ENCODE data around the gene COL25A1.

The COL25A1 gene

DNA sequence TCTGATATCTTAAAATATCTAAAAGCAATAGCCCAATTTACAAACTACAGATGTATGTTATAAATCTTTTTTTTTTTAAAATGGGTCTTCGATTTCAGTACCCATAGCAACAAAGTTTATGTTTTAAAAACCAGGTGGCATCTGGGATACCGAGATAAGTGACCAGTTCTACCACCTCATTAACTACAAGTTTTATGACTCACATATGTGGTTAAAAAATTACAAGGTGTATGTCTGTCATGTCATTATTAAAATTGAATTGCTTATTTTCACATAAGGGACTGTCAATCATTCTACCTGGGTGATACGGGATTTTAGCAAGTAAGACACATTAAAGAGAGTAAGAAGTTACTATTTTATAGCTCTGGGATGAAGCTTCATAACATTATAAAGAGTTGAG lies 347.6 kb downstream of the COL25A1 start:
- peaks cover 0 to 12% of the 10 kb centered on the region in 2 donors for H3K4me1 ChIP-seq (ENCODE audit: control insufficient read depth in 1 of 2, insufficient read depth in 2 of 2, low read length in 2 of 2)
- no peaks in the 10 kb centered on the region for H3K27me3 ChIP-seq (ENCODE audit: control insufficient read depth in 1 of 2, insufficient read depth in 2 of 2, low read length in 2 of 2)
- no peak overlapping the region for H3K9ac ChIP-seq (ENCODE audit: low read depth in 1 of 2, low read length in 2 of 2)
- no peaks in the 10 kb centered on the region for H3K9me3 ChIP-seq (ENCODE audit: control insufficient read depth in 1 of 2, low read length in 2 of 2)
- H3K36me3 ChIP-seq (ENCODE audit: control insufficient read depth in 1 of 2, insufficient read depth in 2 of 2, low read length in 2 of 2) = no peaks in the 10 kb centered on the region
- no peak overlapping the region for H3K4me3 ChIP-seq (ENCODE audit: low read depth in 1 of 2, low read length in 2 of 2)
- H3K27ac ChIP-seq (ENCODE audit: low read depth, low read length) = no peak overlapping the region

DNA sequence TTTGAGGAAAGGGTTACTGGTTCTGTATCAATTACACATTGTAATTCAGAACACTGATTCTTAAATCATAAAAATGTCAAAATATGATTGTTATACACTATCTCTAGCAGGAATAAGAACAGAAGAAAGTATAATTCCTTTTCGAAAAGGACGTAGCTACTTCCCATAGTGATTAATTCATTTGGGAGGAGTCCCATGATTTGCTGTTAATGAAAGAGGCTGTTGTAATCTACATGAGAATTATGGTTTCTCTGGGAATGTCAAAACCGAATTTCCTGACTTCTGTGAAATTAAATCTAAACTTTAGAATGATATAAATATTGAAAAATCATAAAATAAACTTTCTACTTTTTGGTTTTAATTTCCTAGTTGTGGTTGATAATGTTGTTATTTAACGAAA lies 348.5 kb downstream of the COL25A1 start:
- no peaks in the 10 kb centered on the region for H3K36me3 ChIP-seq (ENCODE audit: control insufficient read depth in 1 of 2, insufficient read depth in 2 of 2, low read length in 2 of 2)
- H3K4me1 ChIP-seq (ENCODE audit: control insufficient read depth in 1 of 2, insufficient read depth in 2 of 2, low read length in 2 of 2) = peaks cover 0 to 12% of the 10 kb centered on the region in 2 donors
- H3K9ac ChIP-seq (ENCODE audit: low read depth in 1 of 2, low read length in 2 of 2) = no peak overlapping the region
- H3K27me3 ChIP-seq (ENCODE audit: control insufficient read depth in 1 of 2, insufficient read depth in 2 of 2, low read length in 2 of 2) = no peaks in the 10 kb centered on the region
- no peaks in the 10 kb centered on the region for H3K9me3 ChIP-seq (ENCODE audit: control insufficient read depth in 1 of 2, low read length in 2 of 2)
- H3K27ac ChIP-seq (ENCODE audit: low read depth, low read length) = no peak overlapping the region
- no peak overlapping the region for H3K4me3 ChIP-seq (ENCODE audit: low read depth in 1 of 2, low read length in 2 of 2)

DNA sequence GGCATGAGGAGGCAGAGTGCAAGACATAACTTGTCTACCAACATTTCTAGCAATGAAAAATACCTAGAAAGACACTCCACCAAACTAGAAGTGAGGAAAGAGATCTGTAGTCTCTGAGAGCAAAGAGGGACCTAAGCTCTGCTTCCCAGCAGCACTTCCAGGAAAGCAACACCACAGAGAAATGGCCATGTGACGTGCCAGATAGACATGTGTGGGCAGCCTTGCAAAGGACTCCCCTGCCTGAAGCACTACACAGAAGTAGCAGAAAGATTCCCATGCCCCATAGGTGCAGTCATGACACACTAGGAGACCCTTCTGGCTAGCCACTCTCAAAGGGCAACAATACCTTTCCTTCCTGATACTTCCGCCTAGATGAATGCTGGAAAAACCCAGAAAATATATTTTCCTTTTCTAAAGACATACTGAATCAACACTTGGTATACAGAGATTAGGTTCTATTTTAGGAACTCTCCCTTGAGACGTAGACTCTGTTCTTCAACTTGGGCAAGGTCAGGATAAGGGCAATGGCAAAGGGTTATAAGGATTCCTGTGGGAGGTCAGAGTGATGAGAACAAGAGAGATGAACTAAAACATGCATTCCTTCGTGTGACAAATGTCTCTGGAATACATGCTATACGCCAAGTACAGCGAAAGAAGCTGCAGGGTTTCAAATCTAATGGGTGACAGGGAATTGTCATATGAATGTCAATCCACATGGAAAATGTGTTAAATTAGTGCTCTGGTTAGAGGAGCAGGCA lies 352.1 kb downstream of the COL25A1 start:
- peaks cover 0 to 10% of the 10 kb centered on the region in 2 donors for H3K4me1 ChIP-seq (ENCODE audit: control insufficient read depth in 1 of 2, insufficient read depth in 2 of 2, low read length in 2 of 2)
- H3K27ac ChIP-seq (ENCODE audit: low read depth, low read length) = no peak overlapping the region
- no peak overlapping the region for H3K4me3 ChIP-seq (ENCODE audit: low read depth in 1 of 2, low read length in 2 of 2)
- H3K36me3 ChIP-seq (ENCODE audit: control insufficient read depth in 1 of 2, insufficient read depth in 2 of 2, low read length in 2 of 2) = no peaks in the 10 kb centered on the region
- H3K9me3 ChIP-seq (ENCODE audit: control insufficient read depth in 1 of 2, low read length in 2 of 2) = no peaks in the 10 kb centered on the region
- no peaks in the 10 kb centered on the region for H3K27me3 ChIP-seq (ENCODE audit: control insufficient read depth in 1 of 2, insufficient read depth in 2 of 2, low read length in 2 of 2)
- H3K9ac ChIP-seq (ENCODE audit: low read depth in 1 of 2, low read length in 2 of 2) = no peak overlapping the region

DNA sequence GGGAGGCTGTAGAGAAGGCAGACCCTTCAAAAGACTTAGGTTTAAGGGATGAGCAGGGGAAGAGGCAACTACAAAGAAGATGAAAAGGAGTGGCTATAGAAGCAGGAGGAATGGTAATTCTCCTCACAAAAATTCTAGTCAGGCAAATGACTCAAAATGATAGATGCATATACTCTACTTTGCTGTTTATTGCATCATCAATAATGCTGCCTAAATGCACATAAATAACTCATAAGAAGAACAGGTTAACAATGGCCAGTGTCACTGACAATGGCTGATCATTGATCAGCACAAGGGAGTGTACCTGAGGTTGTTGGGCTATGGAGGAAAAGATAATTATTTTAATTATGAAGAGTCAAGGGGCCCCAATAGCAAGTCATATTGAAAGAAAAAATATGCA lies 354.9 kb downstream of the COL25A1 start:
- no peaks in the 10 kb centered on the region for H3K27me3 ChIP-seq (ENCODE audit: control insufficient read depth in 1 of 2, insufficient read depth in 2 of 2, low read length in 2 of 2)
- no peak overlapping the region for H3K4me3 ChIP-seq (ENCODE audit: low read depth in 1 of 2, low read length in 2 of 2)
- H3K9me3 ChIP-seq (ENCODE audit: control insufficient read depth in 1 of 2, low read length in 2 of 2) = no peaks in the 10 kb centered on the region
- no peaks in the 10 kb centered on the region for H3K36me3 ChIP-seq (ENCODE audit: control insufficient read depth in 1 of 2, insufficient read depth in 2 of 2, low read length in 2 of 2)
- H3K4me1 ChIP-seq (ENCODE audit: control insufficient read depth in 1 of 2, insufficient read depth in 2 of 2, low read length in 2 of 2) = peaks cover 0 to 6% of the 10 kb centered on the region in 2 donors
- no peak overlapping the region for H3K27ac ChIP-seq (ENCODE audit: low read depth, low read length)
- no peak overlapping the region for H3K9ac ChIP-seq (ENCODE audit: low read depth in 1 of 2, low read length in 2 of 2)

DNA sequence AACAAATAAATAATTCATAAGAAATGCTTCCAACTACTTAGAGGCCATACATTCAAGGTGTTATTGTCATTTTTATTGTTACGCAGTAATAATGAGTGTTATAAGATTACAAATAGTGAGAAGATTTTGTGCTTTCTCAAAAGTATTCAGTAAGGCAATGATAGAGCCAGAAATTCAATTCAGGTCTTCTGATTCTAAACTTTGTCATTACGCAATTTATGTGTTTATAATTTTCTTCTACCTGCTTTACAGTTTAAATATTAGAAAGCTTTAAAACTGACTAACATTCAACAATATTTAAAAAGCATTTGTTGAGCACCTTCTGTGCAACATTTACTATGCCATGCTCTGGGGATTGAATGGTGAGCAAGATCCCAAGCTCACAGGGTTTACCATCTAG lies 356.2 kb downstream of the COL25A1 start:
- no peak overlapping the region for H3K4me3 ChIP-seq (ENCODE audit: low read depth in 1 of 2, low read length in 2 of 2)
- H3K36me3 ChIP-seq (ENCODE audit: control insufficient read depth in 1 of 2, insufficient read depth in 2 of 2, low read length in 2 of 2) = no peaks in the 10 kb centered on the region

DNA sequence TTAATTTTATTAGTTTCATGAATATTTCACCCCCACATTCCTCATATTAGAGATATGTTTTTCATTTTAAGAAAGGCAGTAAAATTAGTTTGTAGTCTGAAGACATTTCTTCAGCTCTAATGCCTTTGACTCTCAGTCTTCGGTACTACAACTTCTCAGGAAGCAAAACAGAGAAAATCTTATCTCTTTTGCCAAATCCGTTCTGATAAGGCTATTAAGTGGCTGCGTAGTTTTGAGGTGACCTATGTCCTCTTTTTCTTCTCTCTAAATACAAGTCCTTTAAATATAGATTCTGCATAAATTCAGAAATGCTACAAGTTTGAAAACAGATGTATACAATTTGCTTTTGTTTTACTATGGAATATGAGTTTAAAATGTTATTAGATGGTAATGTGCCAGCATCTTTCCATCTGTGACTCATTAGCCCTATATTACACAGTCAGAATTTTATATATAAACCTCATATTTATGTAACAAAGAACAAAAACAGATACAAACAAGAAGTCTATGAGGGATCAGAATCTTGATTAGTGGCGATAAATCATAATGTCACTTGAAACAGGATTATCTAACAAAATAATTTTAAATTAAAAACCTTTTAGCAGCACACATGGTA lies 358.4 kb downstream of the COL25A1 start:
- no peak overlapping the region for H3K9ac ChIP-seq (ENCODE audit: low read depth in 1 of 2, low read length in 2 of 2)
- H3K36me3 ChIP-seq (ENCODE audit: control insufficient read depth in 1 of 2, insufficient read depth in 2 of 2, low read length in 2 of 2) = no peaks in the 10 kb centered on the region
- H3K27ac ChIP-seq (ENCODE audit: low read depth, low read length) = no peak overlapping the region
- H3K4me3 ChIP-seq (ENCODE audit: low read depth in 1 of 2, low read length in 2 of 2) = no peak overlapping the region
- no peaks in the 10 kb centered on the region for H3K9me3 ChIP-seq (ENCODE audit: control insufficient read depth in 1 of 2, low read length in 2 of 2)
- peaks cover 0 to 6% of the 10 kb centered on the region in 2 donors for H3K4me1 ChIP-seq (ENCODE audit: control insufficient read depth in 1 of 2, insufficient read depth in 2 of 2, low read length in 2 of 2)
- no peaks in the 10 kb centered on the region for H3K27me3 ChIP-seq (ENCODE audit: control insufficient read depth in 1 of 2, insufficient read depth in 2 of 2, low read length in 2 of 2)

More for the DNA sequence above, 356.2 kb downstream of the COL25A1 start:
- H3K9me3 ChIP-seq (ENCODE audit: control insufficient read depth in 1 of 2, low read length in 2 of 2) = no peaks in the 10 kb centered on the region
- H3K9ac ChIP-seq (ENCODE audit: low read depth in 1 of 2, low read length in 2 of 2) = no peak overlapping the region
- H3K4me1 ChIP-seq (ENCODE audit: control insufficient read depth in 1 of 2, insufficient read depth in 2 of 2, low read length in 2 of 2) = peaks cover 0 to 6% of the 10 kb centered on the region in 2 donors
- no peak overlapping the region for H3K27ac ChIP-seq (ENCODE audit: low read depth, low read length)
- H3K27me3 ChIP-seq (ENCODE audit: control insufficient read depth in 1 of 2, insufficient read depth in 2 of 2, low read length in 2 of 2) = no peaks in the 10 kb centered on the region

DNA sequence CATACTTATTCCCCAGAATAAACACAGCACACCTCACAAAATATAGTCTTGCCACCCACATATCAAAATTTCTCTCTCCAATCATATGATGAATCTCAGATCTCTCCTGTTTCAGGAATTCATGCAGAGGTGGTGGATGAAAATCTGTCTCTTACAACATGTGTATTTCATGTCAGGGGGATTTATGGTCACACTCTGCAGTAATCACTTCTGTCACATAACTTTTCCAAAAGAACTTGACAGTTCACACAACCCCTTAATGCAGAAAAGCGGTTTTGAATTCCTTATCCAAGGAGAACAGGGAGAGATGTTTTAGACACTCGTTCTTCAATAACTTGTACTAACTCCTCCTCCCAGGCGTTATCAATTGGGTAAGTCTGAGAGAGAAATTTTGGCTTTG lies 359.1 kb downstream of the COL25A1 start:
- Histone ChIP-seq H3K36me3 (ENCODE audit: control insufficient read depth in 1 of 2, insufficient read depth in 2 of 2, low read length in 2 of 2) (no peaks in the 10 kb centered on the region), H3K4me1 (ENCODE audit: control insufficient read depth in 1 of 2, insufficient read depth in 2 of 2, low read length in 2 of 2) (peaks cover 0 to 6% of the 10 kb centered on the region in 2 donors), H3K9me3 (ENCODE audit: control insufficient read depth in 1 of 2, low read length in 2 of 2) (no peaks in the 10 kb centered on the region), H3K27ac (ENCODE audit: low read depth, low read length) (no peak overlapping the region), H3K27me3 (ENCODE audit: control insufficient read depth in 1 of 2, insufficient read depth in 2 of 2, low read length in 2 of 2) (no peaks in the 10 kb centered on the region), H3K4me3 (ENCODE audit: low read depth in 1 of 2, low read length in 2 of 2) (no peak overlapping the region), H3K9ac (ENCODE audit: low read depth in 1 of 2, low read length in 2 of 2) (no peak overlapping the region)

DNA sequence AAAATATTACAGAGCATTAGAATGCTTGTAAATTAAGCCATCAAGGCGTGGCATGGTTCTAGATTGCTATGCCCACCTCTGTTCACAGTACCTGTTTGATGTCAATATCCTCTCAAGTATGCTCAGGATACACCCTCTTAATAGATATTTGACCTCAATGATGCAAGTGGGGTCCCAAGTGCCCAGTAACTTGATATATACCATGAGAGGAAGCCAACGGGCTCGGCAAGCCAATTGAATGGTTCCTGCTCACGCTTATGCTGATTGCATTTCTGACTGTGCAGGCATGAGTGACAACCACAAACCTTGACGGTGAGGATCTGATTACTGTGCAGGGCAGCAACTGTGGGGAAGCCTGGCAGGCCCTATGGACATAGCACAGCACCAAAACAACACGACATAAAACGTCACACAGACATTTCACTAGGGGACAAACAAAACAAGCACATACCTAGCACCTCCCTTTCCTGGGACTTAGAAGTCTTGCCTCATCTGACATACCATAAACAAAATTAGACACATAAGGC lies 360.5 kb downstream of the COL25A1 start:
- no peaks in the 10 kb centered on the region for H3K36me3 ChIP-seq (ENCODE audit: control insufficient read depth in 1 of 2, insufficient read depth in 2 of 2, low read length in 2 of 2)
- H3K27ac ChIP-seq (ENCODE audit: low read depth, low read length) = no peak overlapping the region
- H3K9me3 ChIP-seq (ENCODE audit: control insufficient read depth in 1 of 2, low read length in 2 of 2) = no peaks in the 10 kb centered on the region
- no peak overlapping the region for H3K9ac ChIP-seq (ENCODE audit: low read depth in 1 of 2, low read length in 2 of 2)
- no peaks in the 10 kb centered on the region for H3K27me3 ChIP-seq (ENCODE audit: control insufficient read depth in 1 of 2, insufficient read depth in 2 of 2, low read length in 2 of 2)
- no peak overlapping the region for H3K4me3 ChIP-seq (ENCODE audit: low read depth in 1 of 2, low read length in 2 of 2)
- H3K4me1 ChIP-seq (ENCODE audit: control insufficient read depth in 1 of 2, insufficient read depth in 2 of 2, low read length in 2 of 2) = peaks cover 0 to 6% of the 10 kb centered on the region in 2 donors

DNA sequence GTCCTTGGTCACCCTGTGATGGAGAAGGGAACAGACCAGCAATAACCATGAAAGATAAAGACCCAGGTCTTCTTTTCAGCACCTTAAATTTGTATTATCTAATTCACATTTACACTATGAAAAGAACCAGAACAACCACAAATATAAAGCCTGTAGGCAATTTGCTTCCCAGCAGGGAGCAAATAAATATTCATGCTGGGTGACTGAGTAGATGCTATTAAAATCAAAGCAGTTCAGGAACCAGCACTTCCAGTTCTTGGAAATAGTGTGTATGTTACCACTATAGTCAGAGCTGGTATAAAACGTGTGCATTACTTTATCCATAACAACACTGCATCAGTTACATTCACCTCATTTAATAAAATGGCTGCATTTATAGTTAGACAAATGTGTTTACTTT lies 361.8 kb downstream of the COL25A1 start:
- H3K27me3 ChIP-seq (ENCODE audit: control insufficient read depth in 1 of 2, insufficient read depth in 2 of 2, low read length in 2 of 2) = no peaks in the 10 kb centered on the region
- no peak overlapping the region for H3K27ac ChIP-seq (ENCODE audit: low read depth, low read length)
- H3K4me3 ChIP-seq (ENCODE audit: low read depth in 1 of 2, low read length in 2 of 2) = no peak overlapping the region
- no peak overlapping the region for H3K9ac ChIP-seq (ENCODE audit: low read depth in 1 of 2, low read length in 2 of 2)
- peaks cover 0 to 6% of the 10 kb centered on the region in 2 donors for H3K4me1 ChIP-seq (ENCODE audit: control insufficient read depth in 1 of 2, insufficient read depth in 2 of 2, low read length in 2 of 2)
- H3K9me3 ChIP-seq (ENCODE audit: control insufficient read depth in 1 of 2, low read length in 2 of 2) = no peaks in the 10 kb centered on the region
- no peaks in the 10 kb centered on the region for H3K36me3 ChIP-seq (ENCODE audit: control insufficient read depth in 1 of 2, insufficient read depth in 2 of 2, low read length in 2 of 2)

DNA sequence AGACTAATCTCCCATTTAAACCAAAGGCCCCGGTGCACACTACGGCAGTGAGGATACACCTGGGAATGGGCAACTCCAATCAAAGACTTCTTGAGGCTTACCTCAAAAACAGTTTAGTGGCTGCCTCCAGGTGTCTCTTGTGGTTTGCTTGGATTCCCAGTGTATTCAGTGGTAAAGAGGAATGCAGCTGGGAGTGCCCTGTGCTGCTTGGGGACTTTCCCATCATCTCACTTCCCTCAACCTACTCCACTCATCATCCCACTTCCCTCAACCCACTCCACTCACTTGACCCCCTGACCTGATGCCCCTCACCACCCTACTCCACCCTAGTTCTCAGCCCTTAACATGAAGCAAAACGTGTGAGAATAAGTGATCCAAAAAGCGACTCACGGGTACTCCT lies 362.3 kb downstream of the COL25A1 start:
- Histone ChIP-seq H3K27ac (ENCODE audit: low read depth, low read length) (no peak overlapping the region), H3K4me3 (ENCODE audit: low read depth in 1 of 2, low read length in 2 of 2) (no peak overlapping the region), H3K27me3 (ENCODE audit: control insufficient read depth in 1 of 2, insufficient read depth in 2 of 2, low read length in 2 of 2) (no peaks in the 10 kb centered on the region), H3K36me3 (ENCODE audit: control insufficient read depth in 1 of 2, insufficient read depth in 2 of 2, low read length in 2 of 2) (no peaks in the 10 kb centered on the region), H3K9ac (ENCODE audit: low read depth in 1 of 2, low read length in 2 of 2) (no peak overlapping the region), H3K4me1 (ENCODE audit: control insufficient read depth in 1 of 2, insufficient read depth in 2 of 2, low read length in 2 of 2) (peaks cover 0 to 6% of the 10 kb centered on the region in 2 donors), H3K9me3 (ENCODE audit: control insufficient read depth in 1 of 2, low read length in 2 of 2) (no peaks in the 10 kb centered on the region)
